Esophagus squamous epithelium (tissue), 4 donors: Measurements from ENCODE around the gene ARHGAP23.

Experiments
- POLR2A ChIP-seq, 4 donors: fragments of 450-650 bp; IDR thresholded peaks; one replicate each; pipeline ENCODE4 v1.6.1; 2017; ENCODE audit warnings: antibody characterized with exemption in 4 of 4, mild to moderate bottlenecking in 4 of 4, moderate library complexity in 3 of 4
- TF ChIP-seq, protein P1 (sequence below), 6 experiments: fragments of 450-650 bp in 4 of 6; fragments of 200-600 bp in 2 of 6; sonication (generic) in 2 of 6; IDR thresholded peaks; one replicate each; pipeline ENCODE4 v1.5.1; 2016 to 2019; ENCODE audit warnings: antibody characterized with exemption in 6 of 6, mild to moderate bottlenecking in 4 of 6, moderate library complexity in 4 of 6

DNA sequence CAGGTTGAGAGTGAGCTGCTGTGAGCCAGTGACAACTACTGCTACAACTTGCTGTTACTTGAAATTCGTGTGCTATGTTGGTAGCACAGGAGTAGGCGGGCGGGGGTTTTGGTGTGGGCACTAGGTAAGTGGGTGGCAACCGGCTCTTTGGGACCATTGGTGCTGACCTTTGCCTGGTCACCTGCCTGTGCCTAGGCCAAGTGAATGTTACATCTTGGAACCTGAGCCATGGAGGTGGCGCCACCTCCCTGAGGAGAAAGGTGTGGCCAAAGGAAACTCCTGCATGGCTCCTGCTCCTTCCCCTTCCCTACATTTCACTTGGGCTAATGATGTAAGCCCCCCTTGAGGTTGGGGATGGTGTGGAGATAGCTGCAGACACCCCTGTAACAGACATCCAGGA lies 25.4 kb upstream of the ARHGAP23 start:
- TF ChIP-seq, protein P1, sequence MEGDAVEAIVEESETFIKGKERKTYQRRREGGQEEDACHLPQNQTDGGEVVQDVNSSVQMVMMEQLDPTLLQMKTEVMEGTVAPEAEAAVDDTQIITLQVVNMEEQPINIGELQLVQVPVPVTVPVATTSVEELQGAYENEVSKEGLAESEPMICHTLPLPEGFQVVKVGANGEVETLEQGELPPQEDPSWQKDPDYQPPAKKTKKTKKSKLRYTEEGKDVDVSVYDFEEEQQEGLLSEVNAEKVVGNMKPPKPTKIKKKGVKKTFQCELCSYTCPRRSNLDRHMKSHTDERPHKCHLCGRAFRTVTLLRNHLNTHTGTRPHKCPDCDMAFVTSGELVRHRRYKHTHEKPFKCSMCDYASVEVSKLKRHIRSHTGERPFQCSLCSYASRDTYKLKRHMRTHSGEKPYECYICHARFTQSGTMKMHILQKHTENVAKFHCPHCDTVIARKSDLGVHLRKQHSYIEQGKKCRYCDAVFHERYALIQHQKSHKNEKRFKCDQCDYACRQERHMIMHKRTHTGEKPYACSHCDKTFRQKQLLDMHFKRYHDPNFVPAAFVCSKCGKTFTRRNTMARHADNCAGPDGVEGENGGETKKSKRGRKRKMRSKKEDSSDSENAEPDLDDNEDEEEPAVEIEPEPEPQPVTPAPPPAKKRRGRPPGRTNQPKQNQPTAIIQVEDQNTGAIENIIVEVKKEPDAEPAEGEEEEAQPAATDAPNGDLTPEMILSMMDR (IDR thresholded peaks at IDR 0.05): peak in 2 of 6 experiments; percentile 4 to 29
- TF ChIP-seq POLR2A (IDR thresholded peaks at IDR 0.05): no peak
